ENCODE data around the gene ZC3H7B.

DNA sequence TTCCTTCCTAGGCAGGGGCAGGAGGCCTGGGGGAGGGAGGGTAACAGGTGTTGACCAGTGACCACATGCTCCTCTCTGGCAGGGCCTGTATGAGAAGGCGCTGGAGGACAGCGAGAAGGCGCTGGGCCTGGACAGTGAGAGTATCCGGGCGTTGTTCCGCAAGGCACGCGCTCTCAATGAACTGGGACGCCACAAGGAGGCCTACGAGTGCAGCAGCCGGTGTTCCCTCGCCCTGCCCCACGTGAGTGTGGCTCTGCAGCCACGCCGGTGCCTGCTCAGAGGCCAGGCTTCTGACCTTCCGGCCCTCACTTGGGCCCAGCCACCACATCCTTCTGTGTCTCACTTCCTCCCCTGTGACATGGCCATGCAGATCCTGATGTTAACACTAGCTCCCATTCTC is 25.8 kb downstream of the ZC3H7B start:
- TF ChIP-seq, protein P1, sequence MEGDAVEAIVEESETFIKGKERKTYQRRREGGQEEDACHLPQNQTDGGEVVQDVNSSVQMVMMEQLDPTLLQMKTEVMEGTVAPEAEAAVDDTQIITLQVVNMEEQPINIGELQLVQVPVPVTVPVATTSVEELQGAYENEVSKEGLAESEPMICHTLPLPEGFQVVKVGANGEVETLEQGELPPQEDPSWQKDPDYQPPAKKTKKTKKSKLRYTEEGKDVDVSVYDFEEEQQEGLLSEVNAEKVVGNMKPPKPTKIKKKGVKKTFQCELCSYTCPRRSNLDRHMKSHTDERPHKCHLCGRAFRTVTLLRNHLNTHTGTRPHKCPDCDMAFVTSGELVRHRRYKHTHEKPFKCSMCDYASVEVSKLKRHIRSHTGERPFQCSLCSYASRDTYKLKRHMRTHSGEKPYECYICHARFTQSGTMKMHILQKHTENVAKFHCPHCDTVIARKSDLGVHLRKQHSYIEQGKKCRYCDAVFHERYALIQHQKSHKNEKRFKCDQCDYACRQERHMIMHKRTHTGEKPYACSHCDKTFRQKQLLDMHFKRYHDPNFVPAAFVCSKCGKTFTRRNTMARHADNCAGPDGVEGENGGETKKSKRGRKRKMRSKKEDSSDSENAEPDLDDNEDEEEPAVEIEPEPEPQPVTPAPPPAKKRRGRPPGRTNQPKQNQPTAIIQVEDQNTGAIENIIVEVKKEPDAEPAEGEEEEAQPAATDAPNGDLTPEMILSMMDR (IDR thresholded peaks at IDR 0.05; ENCODE audit: low read depth, low read length): no peak
- TF ChIP-seq POLR2A (IDR thresholded peaks at IDR 0.05; ENCODE audit: extremely low read depth, insufficient read length): no peak
- no peak for TF ChIP-seq MYC (IDR thresholded peaks at IDR 0.05; ENCODE audit: low read depth, low read length)

Measured in NB4 (cell line).